ENCODE results near the gene CFAP77. TPM values are rescaled to one million over a fixed set of nuclear protein-coding genes. Genes with fewer than 3 reads are reported as not detected.

Gene CFAP77
- total RNA-seq, 1 donor from 2014 or later, result not detected

- intact Hi-C loops (cut with micrococcal nuclease), result no loop called here
- peaks cover 2% of the 10 kb centered on the region for H3K27me3 Mint-ChIP-seq (ENCODE audit: low read depth)
- H3K4me3 Mint-ChIP-seq (ENCODE audit: low read depth), result no peak overlapping the region
- no peak overlapping the region for H3K27ac Mint-ChIP-seq
- H3K36me3 Mint-ChIP-seq (ENCODE audit: low read depth), result no peaks in the 10 kb centered on the region
- no peak for DNase-seq (ENCODE audit: low spot score)
- no peaks in the 10 kb centered on the region for H3K4me1 Mint-ChIP-seq (ENCODE audit: low read depth)
- no peaks in the 10 kb centered on the region for H3K9me3 Mint-ChIP-seq
Observed at GRCh38 chr9:132519033-132519432, 109.0 kb downstream of the CFAP77 start.

DNA sequence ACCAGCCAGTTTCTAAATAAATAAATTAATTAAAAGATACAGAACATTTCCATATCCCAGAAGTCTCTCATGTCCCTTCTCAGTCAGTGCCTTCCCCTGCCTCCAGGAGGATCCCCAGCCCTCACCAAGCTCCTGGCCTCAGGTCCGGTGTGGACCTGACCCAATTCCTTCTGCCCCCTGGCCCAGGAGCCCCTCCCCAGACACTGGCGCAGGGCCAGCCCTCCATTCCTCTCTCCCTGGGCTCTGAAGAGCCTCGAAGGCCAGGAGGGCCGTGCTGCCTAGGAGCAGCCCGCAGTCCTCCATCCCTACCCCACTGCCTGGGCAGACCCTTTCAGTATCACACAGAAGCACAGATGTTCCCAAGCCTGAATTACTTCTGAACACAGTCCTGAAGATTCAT lies 110.6 kb downstream of the CFAP77 start:
- no peak overlapping the region for H3K4me3 Mint-ChIP-seq (ENCODE audit: low read depth)
- no peak for DNase-seq (ENCODE audit: low spot score)
- intact Hi-C loops (cut with micrococcal nuclease), result no loop called here
- H3K9me3 Mint-ChIP-seq, result no peaks in the 10 kb centered on the region
- H3K27ac Mint-ChIP-seq, result no peak overlapping the region
- H3K36me3 Mint-ChIP-seq (ENCODE audit: low read depth), result no peaks in the 10 kb centered on the region
- peaks cover 3% of the 10 kb centered on the region for H3K27me3 Mint-ChIP-seq (ENCODE audit: low read depth)
- H3K4me1 Mint-ChIP-seq (ENCODE audit: low read depth), result no peaks in the 10 kb centered on the region

DNA sequence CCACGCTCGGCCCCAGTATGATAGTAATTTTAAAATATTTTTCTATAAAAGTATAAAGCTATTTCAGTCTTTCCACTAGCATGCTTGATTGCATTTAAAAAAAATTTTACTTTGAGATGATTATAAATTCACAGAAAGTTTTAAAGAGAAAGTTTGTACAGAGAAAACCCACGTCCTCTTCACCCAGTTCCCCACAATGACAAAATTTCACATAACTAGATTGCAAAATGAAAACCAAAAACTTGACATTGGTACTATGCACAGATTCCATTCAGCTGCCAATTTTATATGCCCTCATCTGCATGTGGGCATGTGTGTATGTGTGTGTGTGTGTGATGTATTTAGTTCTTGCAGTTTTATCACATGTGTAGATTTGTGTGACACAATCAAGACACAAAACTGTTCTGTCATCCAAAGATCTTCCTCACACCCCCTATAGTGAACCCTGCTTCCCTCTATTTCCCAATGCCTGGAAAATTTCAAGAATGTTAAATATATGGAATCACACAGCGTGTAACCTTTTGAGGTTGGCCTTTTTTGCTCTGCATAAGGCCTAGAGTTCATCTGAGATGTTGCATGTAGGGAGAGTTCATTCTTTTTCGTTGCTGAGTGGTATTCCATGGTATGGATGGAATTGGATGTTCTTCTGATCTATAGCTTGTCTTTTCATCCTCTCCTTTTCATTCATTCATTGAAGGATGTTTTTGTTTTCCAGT lies 115.5 kb downstream of the CFAP77 start:
- Mint-ChIP-seq H3K27ac (no peak overlapping the region), H3K4me3 (ENCODE audit: low read depth) (no peak overlapping the region), H3K27me3 (ENCODE audit: low read depth) (peaks cover 2% of the 10 kb centered on the region), H3K9me3 (no peaks in the 10 kb centered on the region), H3K4me1 (ENCODE audit: low read depth) (no peaks in the 10 kb centered on the region), H3K36me3 (ENCODE audit: low read depth) (no peaks in the 10 kb centered on the region)
- no peak for DNase-seq (ENCODE audit: low spot score)
- intact Hi-C loops (cut with micrococcal nuclease), result no loop called here

DNA sequence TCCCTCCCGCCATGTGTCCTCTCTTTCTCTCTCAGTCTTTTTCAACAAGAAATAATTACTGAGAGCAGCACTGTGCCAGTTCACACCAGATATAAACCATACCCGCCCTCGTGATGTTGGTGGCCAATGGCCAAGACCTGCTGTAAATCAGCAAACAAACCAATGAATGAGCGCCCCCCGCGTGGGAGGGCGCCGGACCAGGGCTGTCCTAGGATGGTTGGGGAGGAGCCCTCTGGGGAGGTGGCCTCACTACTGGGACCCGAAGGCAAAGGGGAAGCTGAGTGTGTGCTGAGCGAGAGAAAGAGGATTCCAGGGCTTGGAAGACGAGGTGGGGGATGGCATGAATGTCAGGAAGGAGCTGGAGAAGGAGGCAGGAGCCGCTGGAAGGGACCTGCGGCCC lies 121.2 kb downstream of the CFAP77 start:
- H3K27ac Mint-ChIP-seq, result no peak overlapping the region
- H3K4me3 Mint-ChIP-seq (ENCODE audit: low read depth), result no peak overlapping the region
- H3K36me3 Mint-ChIP-seq (ENCODE audit: low read depth), result no peaks in the 10 kb centered on the region
- DNase-seq (ENCODE audit: low spot score), result no peak
- intact Hi-C loops (cut with micrococcal nuclease), result no loop called here
- H3K4me1 Mint-ChIP-seq (ENCODE audit: low read depth), result no peaks in the 10 kb centered on the region
- peaks cover 7% of the 10 kb centered on the region for H3K9me3 Mint-ChIP-seq
- H3K27me3 Mint-ChIP-seq (ENCODE audit: low read depth), result peaks cover 5% of the 10 kb centered on the region

- Mint-ChIP-seq H3K36me3 (ENCODE audit: low read depth) (no peaks in the 10 kb centered on the region), H3K9me3 (peaks cover 7% of the 10 kb centered on the region), H3K4me3 (ENCODE audit: low read depth) (no peak overlapping the region), H3K27ac (no peak overlapping the region), H3K27me3 (ENCODE audit: low read depth) (peaks cover 5% of the 10 kb centered on the region), H3K4me1 (ENCODE audit: low read depth) (no peaks in the 10 kb centered on the region)
- no peak for DNase-seq (ENCODE audit: low spot score)
- intact Hi-C loops (cut with micrococcal nuclease), result no loop called here
Observed at GRCh38 chr9:132531710-132532570, 121.9 kb downstream of the CFAP77 start.

GRCh38 chr9:132534832-132535231 lies 124.8 kb downstream of the CFAP77 start:
- Mint-ChIP-seq H3K27ac (no peak overlapping the region), H3K9me3 (peaks cover 7% of the 10 kb centered on the region), H3K4me3 (ENCODE audit: low read depth) (no peak overlapping the region), H3K27me3 (ENCODE audit: low read depth) (peaks cover 5% of the 10 kb centered on the region), H3K4me1 (ENCODE audit: low read depth) (no peaks in the 10 kb centered on the region), H3K36me3 (ENCODE audit: low read depth) (no peaks in the 10 kb centered on the region)
- DNase-seq (ENCODE audit: low spot score), result no peak
- intact Hi-C loops (cut with micrococcal nuclease), result no loop called here

GRCh38 chr9:132536124-132536523 lies 126.1 kb downstream of the CFAP77 start:
- Mint-ChIP-seq H3K4me3 (ENCODE audit: low read depth) (no peak overlapping the region), H3K27ac (no peak overlapping the region), H3K27me3 (ENCODE audit: low read depth) (peaks cover 3% of the 10 kb centered on the region), H3K36me3 (ENCODE audit: low read depth) (no peaks in the 10 kb centered on the region), H3K4me1 (ENCODE audit: low read depth) (no peaks in the 10 kb centered on the region), H3K9me3 (peaks cover 7% of the 10 kb centered on the region)
- DNase-seq (ENCODE audit: low spot score), result no peak
- intact Hi-C loops (cut with micrococcal nuclease), result no loop called here

- Mint-ChIP-seq H3K4me1 (ENCODE audit: low read depth) (no peaks in the 10 kb centered on the region), H3K4me3 (ENCODE audit: low read depth) (no peak overlapping the region), H3K27me3 (ENCODE audit: low read depth) (no peaks in the 10 kb centered on the region), H3K36me3 (ENCODE audit: low read depth) (no peaks in the 10 kb centered on the region), H3K9me3 (peaks cover 7% of the 10 kb centered on the region), H3K27ac (no peak overlapping the region)
- intact Hi-C loops (cut with micrococcal nuclease), result no loop called here
- no peak for DNase-seq (ENCODE audit: low spot score)
Observed at GRCh38 chr9:132537352-132537751, 127.3 kb downstream of the CFAP77 start.

GRCh38 chr9:132538071-132538470 lies 128.1 kb downstream of the CFAP77 start:
- Mint-ChIP-seq H3K9me3 (peaks cover 7% of the 10 kb centered on the region), H3K4me1 (ENCODE audit: low read depth) (no peaks in the 10 kb centered on the region)

GRCh38 chr9:132539096-132539495 lies 129.1 kb downstream of the CFAP77 start:
- no peaks in the 10 kb centered on the region for H3K4me1 Mint-ChIP-seq (ENCODE audit: low read depth)
- H3K27me3 Mint-ChIP-seq (ENCODE audit: low read depth), result peaks cover 3% of the 10 kb centered on the region
- H3K27ac Mint-ChIP-seq, result no peak overlapping the region
- H3K9me3 Mint-ChIP-seq, result peaks cover 7% of the 10 kb centered on the region
- DNase-seq (ENCODE audit: low spot score), result no peak
- H3K4me3 Mint-ChIP-seq (ENCODE audit: low read depth), result no peak overlapping the region
- H3K36me3 Mint-ChIP-seq (ENCODE audit: low read depth), result no peaks in the 10 kb centered on the region
- intact Hi-C loops (cut with micrococcal nuclease), result no loop called here

More at GRCh38 chr9:132538071-132538470, 128.1 kb downstream of the CFAP77 start:
- no peak overlapping the region for H3K27ac Mint-ChIP-seq
- H3K4me3 Mint-ChIP-seq (ENCODE audit: low read depth), result no peak overlapping the region
- H3K27me3 Mint-ChIP-seq (ENCODE audit: low read depth), result no peaks in the 10 kb centered on the region
- H3K36me3 Mint-ChIP-seq (ENCODE audit: low read depth), result no peaks in the 10 kb centered on the region
- no peak for DNase-seq (ENCODE audit: low spot score)
- intact Hi-C loops (cut with micrococcal nuclease), result no loop called here

- Mint-ChIP-seq H3K27me3 (ENCODE audit: low read depth) (peaks cover 6% of the 10 kb centered on the region), H3K4me1 (ENCODE audit: low read depth) (no peaks in the 10 kb centered on the region), H3K27ac (no peak overlapping the region), H3K9me3 (no peaks in the 10 kb centered on the region), H3K4me3 (ENCODE audit: low read depth) (no peak overlapping the region), H3K36me3 (ENCODE audit: low read depth) (no peaks in the 10 kb centered on the region)
- intact Hi-C loops (cut with micrococcal nuclease), result no loop called here
- no peak for DNase-seq (ENCODE audit: low spot score)
Observed at GRCh38 chr9:132541051-132541450, 131.0 kb downstream of the CFAP77 start.

DNA sequence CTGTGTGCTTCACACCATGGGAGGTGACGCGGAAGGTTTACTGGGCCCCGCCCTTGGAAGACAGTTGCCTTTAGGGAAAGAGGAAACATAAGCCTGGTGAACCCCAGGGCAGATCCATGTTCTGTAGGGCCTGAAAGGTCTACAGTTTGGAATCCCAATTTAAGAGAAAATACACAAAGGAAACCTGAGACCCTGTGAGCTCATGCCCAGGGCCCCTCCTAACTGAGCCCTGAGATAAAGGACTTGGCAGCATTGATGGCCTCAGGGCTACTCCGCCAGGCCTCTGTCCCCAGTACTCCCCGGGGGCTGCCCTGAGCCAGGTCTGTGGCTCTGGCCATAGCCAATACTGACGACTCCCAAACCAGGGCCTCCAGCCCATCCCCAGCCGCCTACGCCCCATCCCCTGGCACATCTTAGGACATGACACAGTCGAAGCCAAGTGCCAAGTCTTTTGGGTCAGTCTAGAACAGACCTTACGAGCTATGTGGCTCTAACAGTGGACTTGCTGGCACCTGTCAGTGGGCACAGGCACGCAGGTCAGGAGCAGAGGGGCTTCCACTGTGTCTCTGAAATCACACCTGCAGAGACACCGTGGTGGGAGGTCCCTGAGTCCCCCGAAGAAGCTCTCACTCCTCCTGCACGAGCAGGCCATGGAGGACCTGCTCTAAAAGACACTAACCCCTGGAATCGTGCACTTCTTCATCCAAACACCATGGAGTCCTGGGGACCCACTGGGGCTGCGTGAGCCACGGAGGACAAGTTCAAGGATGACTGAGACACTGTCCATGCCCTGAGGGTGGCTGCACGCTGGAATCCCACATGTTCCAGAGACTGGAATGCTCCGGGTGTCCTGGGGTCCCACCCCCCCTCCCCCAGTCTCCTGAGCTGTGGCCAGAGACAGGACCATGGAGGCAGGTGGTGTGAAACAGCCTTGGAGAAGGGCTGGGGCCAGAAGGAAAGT lies 132.1 kb downstream of the CFAP77 start:
- Mint-ChIP-seq H3K4me3 (ENCODE audit: low read depth) (no peak overlapping the region), H3K4me1 (ENCODE audit: low read depth) (no peaks in the 10 kb centered on the region), H3K27ac (no peak overlapping the region), H3K36me3 (ENCODE audit: low read depth) (no peaks in the 10 kb centered on the region), H3K9me3 (no peaks in the 10 kb centered on the region), H3K27me3 (ENCODE audit: low read depth) (peaks cover 6% of the 10 kb centered on the region)
- intact Hi-C loops (cut with micrococcal nuclease), result no loop called here
- no peak for DNase-seq (ENCODE audit: low spot score)

All from activated T-helper 2 cell treated with anti-CD3 and anti-CD28 coated beads, Interferon-gamma antibody, Interleukin-2, Interleukin-4, amounts not matched to agents 10 μg/mL and 5 μg/mL and 100 μg/mL, durations not matched to agents 14 hours and 24 hours and 36 hours (primary cell).